NOMO-1 treated with DMSO at 0.1 percent for 48 hours (cell line): ENCODE measurements around the gene CHMP1B.
"Not testable (repeated sequence)": the region's sequence is repeated elsewhere in the genome, so short reads cannot be mapped to it uniquely, and the experiment has no call there.

ENCODE experiments used
- DNase-seq: peaks from one replicate; lab custom pipeline; 2025; ENCODE audit not compliant: unreplicated experiment; lab: John Stamatoyannopoulos, UW

CHMP1B gene

GRCh38 chr18:11866764-11867163 is 15.6 kb downstream of the CHMP1B start:
- no peak for DNase-seq

- no peak for DNase-seq
These were observed 17.0 kb downstream of the CHMP1B start for GRCh38 chr18:11868230-11868629.

- no peak for DNase-seq
These were observed 20.3 kb downstream of the CHMP1B start for GRCh38 chr18:11871501-11871900.

GRCh38 chr18:11872479-11873136 is 21.4 kb downstream of the CHMP1B start:
- DNase-seq, result no peak

GRCh38 chr18:11873670-11874340 is 22.6 kb downstream of the CHMP1B start:
- DNase-seq, result no peak

- DNase-seq, result no peak
These were observed 23.5 kb downstream of the CHMP1B start for GRCh38 chr18:11874676-11875075.

- DNase-seq, result no peak
These were observed 26.4 kb downstream of the CHMP1B start for GRCh38 chr18:11877497-11878135.

- no peak for DNase-seq
These were observed 29.5 kb downstream of the CHMP1B start for GRCh38 chr18:11880586-11881304.

- peak; percentile 25 for DNase-seq
These were observed 31.4 kb downstream of the CHMP1B start for GRCh38 chr18:11882636-11883035.

- DNase-seq, result peak; percentile 95
These were observed 31.9 kb downstream of the CHMP1B start for GRCh38 chr18:11883153-11883552.

GRCh38 chr18:11884396-11885030 is 33.3 kb downstream of the CHMP1B start:
- no peak for DNase-seq

- DNase-seq, result peak; percentile 93
These were observed 34.2 kb downstream of the CHMP1B start for GRCh38 chr18:11885278-11885947.

GRCh38 chr18:11886577-11887110 is 35.4 kb downstream of the CHMP1B start:
- no peak for DNase-seq

GRCh38 chr18:11887328-11888128 is 36.3 kb downstream of the CHMP1B start:
- no peak for DNase-seq

- no peak for DNase-seq
These were observed 37.5 kb downstream of the CHMP1B start for GRCh38 chr18:11888726-11889125.

GRCh38 chr18:11889284-11889683 is 38.1 kb downstream of the CHMP1B start:
- DNase-seq, result no peak

GRCh38 chr18:11891737-11892136 is 40.5 kb downstream of the CHMP1B start:
- DNase-seq, result no peak

GRCh38 chr18:11892438-11892837 is 41.2 kb downstream of the CHMP1B start:
- DNase-seq, result not testable (repeated sequence)

GRCh38 chr18:11897781-11898180 is 46.6 kb downstream of the CHMP1B start:
- no peak for DNase-seq

GRCh38 chr18:11899063-11899462 is 47.9 kb downstream of the CHMP1B start:
- no peak for DNase-seq
